Hematopoietic multipotent progenitor cell treated with erythropoietin and hydrocortisone succinate and interleukin-3 and kit ligand, for 15 days (in vitro differentiated cells): ENCODE data around the gene ACBD6.
"Not testable (repeated sequence)": the region's sequence is repeated elsewhere in the genome, so short reads cannot be mapped to it uniquely, and the experiment has no call there.

Source experiments
- DNase-seq: peaks from one replicate; pipeline ENCODE4 v3.0.0-alpha.2; 2015; ENCODE audit warnings: low spot score

ACBD6 gene

GRCh38 chr1:180415985-180416633 is 86.3 kb downstream of the ACBD6 start:
- peak; percentile 48 for DNase-seq

DNA sequence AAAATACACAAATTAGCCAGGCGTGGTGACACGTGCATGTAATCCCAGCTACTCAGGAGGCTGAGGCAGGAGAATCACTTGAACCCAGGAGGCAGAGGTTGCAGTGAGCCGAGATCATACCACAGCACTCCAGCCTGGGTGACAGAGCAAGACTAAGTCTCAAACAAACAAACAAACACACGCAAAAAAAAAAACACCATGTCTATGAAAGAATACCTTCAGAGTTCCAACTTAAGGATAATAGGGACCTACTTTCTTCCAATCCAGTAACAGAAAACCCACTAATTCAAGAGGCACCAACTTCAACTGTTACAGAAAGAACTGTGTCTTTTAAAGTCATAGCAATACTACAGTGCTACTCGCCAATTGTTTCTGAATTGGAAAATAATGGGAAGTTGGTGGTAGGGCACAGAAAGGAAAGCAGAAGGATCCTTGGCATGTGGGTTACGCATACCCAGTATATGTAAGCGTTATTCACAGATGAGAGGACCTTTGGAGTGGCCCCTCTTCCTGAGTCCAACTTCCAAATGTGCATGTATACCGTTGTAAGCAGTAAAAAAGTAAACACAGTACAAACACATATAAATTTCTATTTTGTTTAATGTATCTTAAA is 87.0 kb downstream of the ACBD6 start:
- DNase-seq = no peak

DNA sequence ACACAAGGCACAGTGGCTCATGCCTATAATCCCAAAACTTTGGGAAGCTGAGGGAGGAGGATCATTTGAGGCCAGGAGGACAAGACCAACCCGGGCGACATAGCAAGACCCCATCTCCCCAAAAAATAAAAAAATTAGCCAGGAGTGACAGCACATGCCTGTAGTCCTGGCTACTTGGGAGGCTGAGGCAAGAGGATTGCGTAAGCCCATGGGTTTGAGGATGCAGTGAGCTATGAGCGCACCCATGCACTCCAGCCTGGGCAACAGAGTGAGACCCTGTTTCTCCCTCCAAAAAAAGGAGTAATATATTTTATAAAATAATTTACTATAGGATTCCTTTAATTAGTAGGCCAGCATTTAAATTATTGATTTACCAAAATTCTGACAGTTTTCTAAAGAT is 89.8 kb downstream of the ACBD6 start:
- DNase-seq = no peak

DNA sequence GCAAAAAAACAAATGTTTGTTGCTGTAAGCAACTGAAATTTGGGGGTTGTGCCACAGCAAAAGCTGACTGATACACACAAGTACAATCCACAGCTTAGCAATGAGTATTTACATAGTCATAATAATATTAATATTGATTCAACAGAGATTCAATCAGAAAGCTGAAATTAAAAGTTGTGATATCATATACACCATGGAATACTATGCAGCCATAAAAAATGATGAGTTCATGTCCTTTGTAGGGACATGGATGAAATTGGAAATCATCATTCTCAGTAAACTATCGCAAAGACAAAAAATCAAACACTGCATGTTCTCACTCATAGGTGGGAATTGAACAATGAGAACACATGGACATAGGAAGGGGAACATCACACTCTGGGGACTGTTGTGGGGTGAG is 94.2 kb downstream of the ACBD6 start:
- DNase-seq = not testable (repeated sequence)

DNA sequence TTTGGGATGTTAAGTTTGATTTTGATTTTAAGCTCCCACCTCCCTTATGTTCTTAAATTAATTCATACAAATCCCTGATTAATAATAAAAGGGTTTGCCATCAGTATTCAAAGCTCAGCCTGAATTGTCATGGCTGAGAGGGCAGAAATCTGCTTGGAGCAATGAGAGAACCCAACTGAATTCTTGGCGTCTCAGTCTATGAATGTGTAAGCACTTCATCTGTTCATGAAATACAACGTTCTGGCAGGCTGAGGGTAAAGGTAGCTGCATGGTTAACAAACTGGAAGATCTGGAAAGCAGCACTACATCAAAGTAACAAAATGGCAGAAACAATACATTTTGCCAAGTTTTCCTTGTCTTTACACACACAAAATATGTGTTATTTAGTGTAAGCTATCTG is 95.3 kb downstream of the ACBD6 start:
- no peak for DNase-seq

DNA sequence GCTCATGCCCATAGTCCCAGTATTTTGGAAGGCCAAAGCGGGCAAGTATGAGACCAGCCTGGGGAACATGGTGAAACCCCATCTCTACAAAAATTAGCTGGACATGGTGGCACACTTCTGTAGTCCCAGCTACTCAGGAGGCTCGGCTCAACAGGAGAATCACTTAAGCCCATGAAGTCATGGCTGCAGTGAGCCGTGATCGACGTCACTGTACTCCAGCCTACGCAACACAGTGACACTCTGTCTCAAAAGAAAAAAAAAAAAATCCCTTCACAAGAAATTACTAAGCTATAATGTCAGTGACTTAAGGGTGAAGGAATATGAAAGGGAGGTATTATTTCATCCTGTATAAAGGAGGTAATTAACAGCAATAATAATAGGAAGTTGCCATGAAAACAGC is 99.8 kb downstream of the ACBD6 start:
- no peak for DNase-seq

- DNase-seq = no peak
These were observed 100.4 kb downstream of the ACBD6 start for GRCh38 chr1:180402001-180402400.

GRCh38 chr1:180397175-180397574 is 105.2 kb downstream of the ACBD6 start:
- DNase-seq = no peak

- DNase-seq = no peak
These were observed 109.8 kb downstream of the ACBD6 start for GRCh38 chr1:180392427-180393145.

- no peak for DNase-seq
These were observed 110.4 kb downstream of the ACBD6 start for GRCh38 chr1:180392020-180392419.

- no peak for DNase-seq
These were observed 115.0 kb downstream of the ACBD6 start for GRCh38 chr1:180387413-180387812.

DNA sequence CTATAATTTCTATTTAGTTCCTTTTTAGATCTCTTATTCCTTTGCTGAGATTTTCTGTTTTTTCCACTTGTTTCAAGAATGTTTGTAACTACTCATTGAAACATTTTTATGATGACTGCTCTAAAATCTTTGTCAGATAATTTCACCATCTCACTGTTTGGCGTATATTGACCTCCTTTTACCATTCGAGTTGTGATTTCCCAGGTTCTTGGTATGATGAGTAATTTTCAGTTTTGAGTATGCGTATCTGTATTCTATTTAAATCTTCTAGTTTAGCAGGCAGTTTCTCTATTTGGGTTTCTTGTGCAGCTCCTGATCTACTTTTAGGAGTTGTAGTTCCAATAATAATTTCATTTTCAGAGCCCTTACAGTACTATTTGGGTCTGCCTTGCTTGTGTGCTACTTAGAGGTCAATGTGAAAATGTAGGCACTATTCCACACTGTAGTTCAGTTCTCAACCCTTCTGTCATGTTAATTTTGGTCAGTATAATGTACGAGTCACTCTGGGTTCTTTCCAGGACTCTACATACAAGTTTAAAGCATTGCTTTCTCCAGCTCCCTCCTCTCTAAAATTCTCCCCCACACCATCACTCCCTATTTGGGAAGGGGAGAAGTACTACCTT is 115.5 kb downstream of the ACBD6 start:
- DNase-seq = no peak

- no peak for DNase-seq
These were observed 117.2 kb downstream of the ACBD6 start for GRCh38 chr1:180385144-180385543.

- no peak for DNase-seq
These were observed 117.9 kb downstream of the ACBD6 start for GRCh38 chr1:180384286-180385005.

- DNase-seq = no peak
These were observed 119.9 kb downstream of the ACBD6 start for GRCh38 chr1:180382326-180383115.

GRCh38 chr1:180381184-180381580 is 121.2 kb downstream of the ACBD6 start:
- no peak for DNase-seq

GRCh38 chr1:180380259-180381183 is 121.9 kb downstream of the ACBD6 start:
- no peak for DNase-seq

DNA sequence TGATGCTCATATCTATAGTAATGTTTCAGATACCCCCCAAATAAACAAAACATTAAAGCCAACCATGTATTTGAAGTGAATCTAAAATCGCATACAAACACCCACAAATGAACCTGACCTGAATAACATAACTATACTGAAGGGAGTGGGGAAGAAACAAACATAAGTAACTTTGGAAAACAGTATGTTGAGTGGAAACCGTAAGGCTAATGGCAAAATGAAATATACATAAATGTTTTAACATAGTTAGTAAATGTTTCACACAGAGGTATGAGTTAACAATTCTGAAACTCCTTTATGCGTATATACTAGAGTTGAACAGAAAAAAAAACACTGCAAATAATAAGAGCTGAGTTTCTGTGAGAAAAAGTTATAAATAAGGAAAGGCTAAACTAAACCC is 125.6 kb downstream of the ACBD6 start:
- DNase-seq = no peak

GRCh38 chr1:180376253-180376652 is 126.1 kb downstream of the ACBD6 start:
- DNase-seq = no peak

GRCh38 chr1:180372728-180373127 is 129.6 kb downstream of the ACBD6 start:
- DNase-seq = no peak
